Measurements from ENCODE around the gene CAMK1D. TPM values are rescaled to one million over a fixed set of nuclear protein-coding genes. Genes with fewer than 3 reads are reported as not detected.

Gene CAMK1D
- total and polyA plus RNA-seq, 2 experiments from 2014 or later: 4.6 to 7.2 TPM

DNA sequence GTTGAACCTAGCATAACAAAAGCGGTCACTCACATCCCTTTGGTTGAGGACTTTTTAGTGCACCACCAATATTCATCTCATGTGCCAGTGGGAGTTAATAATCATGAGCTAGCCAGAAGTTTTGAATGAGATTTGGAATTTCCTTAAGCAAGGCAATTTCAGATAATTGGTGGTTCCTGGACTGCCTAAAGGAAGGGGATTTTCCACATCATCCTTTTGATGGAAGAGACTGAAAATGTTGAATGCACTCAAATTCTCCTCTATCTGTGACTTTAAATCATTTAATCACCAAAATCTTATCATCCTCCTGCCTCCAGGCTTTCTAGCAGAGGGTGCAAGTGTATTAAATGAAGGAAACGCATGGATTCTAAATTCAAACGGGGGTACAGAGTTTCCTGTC lies 391.5 kb downstream of the CAMK1D start (continued):
- TF ChIP-seq, protein P1, sequence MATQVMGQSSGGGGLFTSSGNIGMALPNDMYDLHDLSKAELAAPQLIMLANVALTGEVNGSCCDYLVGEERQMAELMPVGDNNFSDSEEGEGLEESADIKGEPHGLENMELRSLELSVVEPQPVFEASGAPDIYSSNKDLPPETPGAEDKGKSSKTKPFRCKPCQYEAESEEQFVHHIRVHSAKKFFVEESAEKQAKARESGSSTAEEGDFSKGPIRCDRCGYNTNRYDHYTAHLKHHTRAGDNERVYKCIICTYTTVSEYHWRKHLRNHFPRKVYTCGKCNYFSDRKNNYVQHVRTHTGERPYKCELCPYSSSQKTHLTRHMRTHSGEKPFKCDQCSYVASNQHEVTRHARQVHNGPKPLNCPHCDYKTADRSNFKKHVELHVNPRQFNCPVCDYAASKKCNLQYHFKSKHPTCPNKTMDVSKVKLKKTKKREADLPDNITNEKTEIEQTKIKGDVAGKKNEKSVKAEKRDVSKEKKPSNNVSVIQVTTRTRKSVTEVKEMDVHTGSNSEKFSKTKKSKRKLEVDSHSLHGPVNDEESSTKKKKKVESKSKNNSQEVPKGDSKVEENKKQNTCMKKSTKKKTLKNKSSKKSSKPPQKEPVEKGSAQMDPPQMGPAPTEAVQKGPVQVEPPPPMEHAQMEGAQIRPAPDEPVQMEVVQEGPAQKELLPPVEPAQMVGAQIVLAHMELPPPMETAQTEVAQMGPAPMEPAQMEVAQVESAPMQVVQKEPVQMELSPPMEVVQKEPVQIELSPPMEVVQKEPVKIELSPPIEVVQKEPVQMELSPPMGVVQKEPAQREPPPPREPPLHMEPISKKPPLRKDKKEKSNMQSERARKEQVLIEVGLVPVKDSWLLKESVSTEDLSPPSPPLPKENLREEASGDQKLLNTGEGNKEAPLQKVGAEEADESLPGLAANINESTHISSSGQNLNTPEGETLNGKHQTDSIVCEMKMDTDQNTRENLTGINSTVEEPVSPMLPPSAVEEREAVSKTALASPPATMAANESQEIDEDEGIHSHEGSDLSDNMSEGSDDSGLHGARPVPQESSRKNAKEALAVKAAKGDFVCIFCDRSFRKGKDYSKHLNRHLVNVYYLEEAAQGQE (IDR thresholded peaks at IDR 0.05; ENCODE audit: unreplicated experiment): no peak

DNA sequence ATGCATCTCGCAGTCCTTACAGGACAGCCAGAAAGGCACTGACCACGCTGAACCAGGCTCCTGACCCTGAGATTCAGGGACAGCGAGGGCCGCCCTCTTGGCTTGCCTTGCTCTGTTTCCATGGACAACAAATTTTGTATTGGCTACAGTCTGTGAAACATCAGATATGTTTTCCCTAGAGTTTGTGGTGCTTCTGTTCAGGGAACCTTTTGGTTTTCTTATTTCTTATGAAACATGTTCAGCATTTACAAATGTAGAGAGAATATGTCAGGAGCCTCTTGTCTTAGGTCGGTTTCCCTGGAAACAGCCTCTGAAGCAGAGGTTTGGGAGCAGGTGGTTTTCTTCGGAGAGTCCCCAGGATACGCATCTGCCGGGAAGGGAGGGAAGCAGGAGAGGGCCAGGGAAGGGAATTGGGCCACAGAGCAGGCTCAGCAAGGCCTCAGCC lies 392.0 kb downstream of the CAMK1D start:
- Histone ChIP-seq H3K27ac (ENCODE audit: low read depth) (no peak overlapping the region), H3K79me2 (replicated peaks; ENCODE audit: insufficient read depth) (no peaks in the 10 kb centered on the region), H4K20me1 (replicated peaks; ENCODE audit: insufficient read depth) (no peaks in the 10 kb centered on the region), H3K36me3 (ENCODE audit: insufficient read depth) (no peaks in the 10 kb centered on the region), H3K9me2 (ENCODE audit: insufficient read depth) (no peaks in the 10 kb centered on the region), H3K4me3 (no peak overlapping the region), H3K4me2 (no peak overlapping the region), H3K4me1 (ENCODE audit: insufficient read depth) (0 out of 2 replicates have a peak, but pooled peaks cover 10% of the 10 kb centered on the region), H3F3A (replicated peaks; ENCODE audit: low read depth) (no peaks in the 10 kb centered on the region), H2AFZ (no peak overlapping the region), H3K27me3 (ENCODE audit: insufficient read depth) (no peaks in the 10 kb centered on the region)
- no peak overlapping the region for H3K27ac Mint-ChIP-seq
- no peaks in the 10 kb centered on the region for H3K9me3 Mint-ChIP-seq
- ATAC-seq: 0 out of 3 replicates have a peak, but pooled peaks have one; percentile 23
- H3K36me3 Mint-ChIP-seq (ENCODE audit: low read depth): no peaks in the 10 kb centered on the region
- no peak for DNase-seq (ENCODE audit: low spot score)
- peaks cover 14% of the 10 kb centered on the region; the same call in 2 of the 3 replicates for H3K4me1 Mint-ChIP-seq
- H3K27me3 Mint-ChIP-seq (ENCODE audit: insufficient read depth, low read depth, poor library complexity): no peaks in the 10 kb centered on the region
- H3K4me3 Mint-ChIP-seq: no peak overlapping the region
- TF ChIP-seq, protein P2, sequence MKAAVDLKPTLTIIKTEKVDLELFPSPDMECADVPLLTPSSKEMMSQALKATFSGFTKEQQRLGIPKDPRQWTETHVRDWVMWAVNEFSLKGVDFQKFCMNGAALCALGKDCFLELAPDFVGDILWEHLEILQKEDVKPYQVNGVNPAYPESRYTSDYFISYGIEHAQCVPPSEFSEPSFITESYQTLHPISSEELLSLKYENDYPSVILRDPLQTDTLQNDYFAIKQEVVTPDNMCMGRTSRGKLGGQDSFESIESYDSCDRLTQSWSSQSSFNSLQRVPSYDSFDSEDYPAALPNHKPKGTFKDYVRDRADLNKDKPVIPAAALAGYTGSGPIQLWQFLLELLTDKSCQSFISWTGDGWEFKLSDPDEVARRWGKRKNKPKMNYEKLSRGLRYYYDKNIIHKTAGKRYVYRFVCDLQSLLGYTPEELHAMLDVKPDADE (IDR thresholded peaks at IDR 0.05): no peak
- TF ChIP-seq, protein P3, sequence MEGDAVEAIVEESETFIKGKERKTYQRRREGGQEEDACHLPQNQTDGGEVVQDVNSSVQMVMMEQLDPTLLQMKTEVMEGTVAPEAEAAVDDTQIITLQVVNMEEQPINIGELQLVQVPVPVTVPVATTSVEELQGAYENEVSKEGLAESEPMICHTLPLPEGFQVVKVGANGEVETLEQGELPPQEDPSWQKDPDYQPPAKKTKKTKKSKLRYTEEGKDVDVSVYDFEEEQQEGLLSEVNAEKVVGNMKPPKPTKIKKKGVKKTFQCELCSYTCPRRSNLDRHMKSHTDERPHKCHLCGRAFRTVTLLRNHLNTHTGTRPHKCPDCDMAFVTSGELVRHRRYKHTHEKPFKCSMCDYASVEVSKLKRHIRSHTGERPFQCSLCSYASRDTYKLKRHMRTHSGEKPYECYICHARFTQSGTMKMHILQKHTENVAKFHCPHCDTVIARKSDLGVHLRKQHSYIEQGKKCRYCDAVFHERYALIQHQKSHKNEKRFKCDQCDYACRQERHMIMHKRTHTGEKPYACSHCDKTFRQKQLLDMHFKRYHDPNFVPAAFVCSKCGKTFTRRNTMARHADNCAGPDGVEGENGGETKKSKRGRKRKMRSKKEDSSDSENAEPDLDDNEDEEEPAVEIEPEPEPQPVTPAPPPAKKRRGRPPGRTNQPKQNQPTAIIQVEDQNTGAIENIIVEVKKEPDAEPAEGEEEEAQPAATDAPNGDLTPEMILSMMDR (conservative IDR thresholded peaks at IDR 0.05; ENCODE audit: low read depth in 2 of 2): no peak
- TF ChIP-seq, protein P1 (IDR thresholded peaks at IDR 0.05; ENCODE audit: unreplicated experiment): no peak
- TF ChIP-seq STAT1 (IDR thresholded peaks at IDR 0.05; ENCODE audit: unreplicated experiment) (no peak), NANOG (IDR thresholded peaks at IDR 0.05; ENCODE audit: borderline replicate concordance) (no peak), ZNF331 (CRISPR knock-in tag; IDR thresholded peaks at IDR 0.05; ENCODE audit: low read depth) (no peak), POLR2AphosphoS5 (IDR thresholded peaks at IDR 0.05; ENCODE audit: low read depth) (no peak)
- TF ChIP-seq, protein P4, sequence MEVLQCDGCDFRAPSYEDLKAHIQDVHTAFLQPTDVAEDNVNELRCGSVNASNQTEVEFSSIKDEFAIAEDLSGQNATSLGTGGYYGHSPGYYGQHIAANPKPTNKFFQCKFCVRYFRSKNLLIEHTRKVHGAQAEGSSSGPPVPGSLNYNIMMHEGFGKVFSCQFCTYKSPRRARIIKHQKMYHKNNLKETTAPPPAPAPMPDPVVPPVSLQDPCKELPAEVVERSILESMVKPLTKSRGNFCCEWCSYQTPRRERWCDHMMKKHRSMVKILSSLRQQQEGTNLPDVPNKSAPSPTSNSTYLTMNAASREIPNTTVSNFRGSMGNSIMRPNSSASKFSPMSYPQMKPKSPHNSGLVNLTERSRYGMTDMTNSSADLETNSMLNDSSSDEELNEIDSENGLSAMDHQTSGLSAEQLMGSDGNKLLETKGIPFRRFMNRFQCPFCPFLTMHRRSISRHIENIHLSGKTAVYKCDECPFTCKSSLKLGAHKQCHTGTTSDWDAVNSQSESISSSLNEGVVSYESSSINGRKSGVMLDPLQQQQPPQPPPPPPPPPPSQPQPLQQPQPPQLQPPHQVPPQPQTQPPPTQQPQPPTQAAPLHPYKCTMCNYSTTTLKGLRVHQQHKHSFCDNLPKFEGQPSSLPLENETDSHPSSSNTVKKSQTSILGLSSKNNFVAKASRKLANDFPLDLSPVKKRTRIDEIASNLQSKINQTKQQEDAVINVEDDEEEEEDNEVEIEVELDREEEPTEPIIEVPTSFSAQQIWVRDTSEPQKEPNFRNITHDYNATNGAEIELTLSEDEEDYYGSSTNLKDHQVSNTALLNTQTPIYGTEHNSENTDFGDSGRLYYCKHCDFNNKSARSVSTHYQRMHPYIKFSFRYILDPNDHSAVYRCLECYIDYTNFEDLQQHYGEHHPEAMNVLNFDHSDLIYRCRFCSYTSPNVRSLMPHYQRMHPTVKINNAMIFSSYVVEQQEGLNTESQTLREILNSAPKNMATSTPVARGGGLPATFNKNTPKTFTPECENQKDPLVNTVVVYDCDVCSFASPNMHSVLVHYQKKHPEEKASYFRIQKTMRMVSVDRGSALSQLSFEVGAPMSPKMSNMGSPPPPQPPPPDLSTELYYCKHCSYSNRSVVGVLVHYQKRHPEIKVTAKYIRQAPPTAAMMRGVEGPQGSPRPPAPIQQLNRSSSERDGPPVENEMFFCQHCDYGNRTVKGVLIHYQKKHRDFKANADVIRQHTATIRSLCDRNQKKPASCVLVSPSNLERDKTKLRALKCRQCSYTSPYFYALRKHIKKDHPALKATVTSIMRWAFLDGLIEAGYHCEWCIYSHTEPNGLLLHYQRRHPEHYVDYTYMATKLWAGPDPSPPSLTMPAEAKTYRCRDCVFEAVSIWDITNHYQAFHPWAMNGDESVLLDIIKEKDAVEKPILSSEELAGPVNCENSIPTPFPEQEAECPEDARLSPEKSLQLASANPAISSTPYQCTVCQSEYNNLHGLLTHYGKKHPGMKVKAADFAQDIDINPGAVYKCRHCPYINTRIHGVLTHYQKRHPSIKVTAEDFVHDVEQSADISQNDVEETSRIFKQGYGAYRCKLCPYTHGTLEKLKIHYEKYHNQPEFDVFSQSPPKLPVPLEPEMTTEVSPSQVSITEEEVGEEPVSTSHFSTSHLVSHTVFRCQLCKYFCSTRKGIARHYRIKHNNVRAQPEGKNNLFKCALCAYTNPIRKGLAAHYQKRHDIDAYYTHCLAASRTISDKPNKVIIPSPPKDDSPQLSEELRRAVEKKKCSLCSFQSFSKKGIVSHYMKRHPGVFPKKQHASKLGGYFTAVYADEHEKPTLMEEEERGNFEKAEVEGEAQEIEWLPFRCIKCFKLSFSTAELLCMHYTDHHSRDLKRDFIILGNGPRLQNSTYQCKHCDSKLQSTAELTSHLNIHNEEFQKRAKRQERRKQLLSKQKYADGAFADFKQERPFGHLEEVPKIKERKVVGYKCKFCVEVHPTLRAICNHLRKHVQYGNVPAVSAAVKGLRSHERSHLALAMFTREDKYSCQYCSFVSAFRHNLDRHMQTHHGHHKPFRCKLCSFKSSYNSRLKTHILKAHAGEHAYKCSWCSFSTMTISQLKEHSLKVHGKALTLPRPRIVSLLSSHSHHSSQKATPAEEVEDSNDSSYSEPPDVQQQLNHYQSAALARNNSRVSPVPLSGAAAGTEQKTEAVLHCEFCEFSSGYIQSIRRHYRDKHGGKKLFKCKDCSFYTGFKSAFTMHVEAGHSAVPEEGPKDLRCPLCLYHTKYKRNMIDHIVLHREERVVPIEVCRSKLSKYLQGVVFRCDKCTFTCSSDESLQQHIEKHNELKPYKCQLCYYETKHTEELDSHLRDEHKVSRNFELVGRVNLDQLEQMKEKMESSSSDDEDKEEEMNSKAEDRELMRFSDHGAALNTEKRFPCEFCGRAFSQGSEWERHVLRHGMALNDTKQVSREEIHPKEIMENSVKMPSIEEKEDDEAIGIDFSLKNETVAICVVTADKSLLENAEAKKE (CRISPR knock-in tag; IDR thresholded peaks at IDR 0.05): no peak
